Esophagus mucosa (tissue), 1 donor: Measurements from ENCODE around the gene PPM1A. TPM values are rescaled to one million over a fixed set of nuclear protein-coding genes. Genes with fewer than 3 reads are reported as not detected.

Source experiments
- ATAC-seq: fragments of 200-7000 bp; cut with Tn5 transposase; one replicate; pipeline ENCODE4 v1.9.1; 2020
- total RNA-seq: library from RNA; stranded (reverse); gene quantifications from one replicate; pipeline ENCODE4 v1.2.4, GENCODE V29; 2023
- donor health status: DM: yes; HTN: yes; CAD: no.

The PPM1A gene
- total RNA-seq, 1 donor from 2014 or later: 25.8 TPM

DNA sequence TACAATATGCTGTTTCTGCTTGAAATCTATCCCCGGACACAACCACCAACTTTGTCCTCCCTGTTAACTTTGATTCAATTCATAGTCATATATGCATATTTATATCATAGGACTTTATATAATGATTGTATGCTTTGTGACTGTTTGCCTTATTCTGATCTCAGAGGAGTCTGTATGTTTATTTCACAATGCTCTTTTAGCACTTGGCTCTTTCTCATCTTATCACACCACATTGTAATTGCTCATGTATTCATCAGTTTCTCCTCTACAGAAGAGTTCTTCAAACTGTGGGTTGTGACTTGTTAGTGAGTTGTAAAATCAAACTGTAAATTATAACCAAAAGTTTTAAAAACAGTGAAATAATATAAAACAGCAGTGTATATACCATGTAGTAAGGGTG, 21.7 kb upstream of the PPM1A start:
- ATAC-seq: no peak

DNA sequence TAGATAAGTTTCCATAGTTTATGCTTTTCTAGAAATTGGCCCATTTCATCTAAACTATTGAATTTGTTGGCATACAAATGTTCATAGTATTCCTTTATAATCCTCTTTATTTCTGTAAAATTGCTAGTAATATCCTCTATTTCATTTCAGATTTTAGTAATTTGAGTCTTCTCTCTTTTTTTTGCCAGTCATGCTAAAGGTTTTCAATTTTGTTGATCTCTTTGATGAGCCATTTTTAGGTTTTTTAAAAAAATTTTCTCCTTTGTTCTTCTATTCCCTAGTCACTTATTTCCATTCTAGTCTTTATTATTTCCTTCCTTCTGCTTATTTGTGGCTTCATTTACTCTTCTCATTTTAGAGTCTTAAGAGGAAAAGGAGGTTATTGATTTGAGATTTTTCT, 19.4 kb upstream of the PPM1A start:
- no peak for ATAC-seq

DNA sequence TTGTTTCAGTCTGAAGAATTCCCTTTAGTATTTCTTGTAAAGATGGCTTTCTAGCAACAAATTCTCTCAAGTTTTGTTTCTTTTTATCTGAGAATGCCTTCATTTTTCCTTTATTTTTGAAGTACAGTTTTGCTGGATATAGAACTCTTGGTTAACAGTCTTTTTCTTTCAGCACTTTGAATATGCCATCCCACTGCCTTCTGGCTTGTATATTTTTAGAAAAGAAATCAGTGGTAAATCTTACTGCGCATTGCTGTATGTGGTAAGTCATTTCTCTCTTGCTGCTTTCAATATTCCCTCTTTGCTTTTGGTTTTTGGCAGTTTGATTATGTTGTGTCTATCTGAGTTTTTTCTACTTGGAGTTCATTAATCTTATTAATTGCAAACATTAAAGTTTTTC, 16.8 kb upstream of the PPM1A start:
- ATAC-seq: no peak

DNA sequence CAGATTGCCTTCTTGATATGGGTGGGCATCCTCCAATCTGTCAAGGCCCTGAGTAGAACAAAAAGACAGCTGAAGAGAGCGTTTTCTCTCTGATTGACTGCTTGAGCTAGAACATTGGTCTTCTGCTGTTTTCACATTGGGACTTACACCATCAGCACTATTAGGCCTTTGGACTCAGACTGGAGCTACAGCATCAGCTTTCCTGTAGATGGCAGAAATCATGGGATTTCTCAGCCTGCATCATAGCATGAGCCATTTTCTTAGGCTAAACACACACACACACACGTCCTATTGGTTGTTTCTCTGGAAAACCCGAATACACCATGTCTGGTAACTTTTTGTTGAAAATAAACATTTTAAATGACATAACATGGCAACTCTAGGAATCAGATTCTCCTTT, 15.8 kb upstream of the PPM1A start:
- no peak for ATAC-seq

DNA sequence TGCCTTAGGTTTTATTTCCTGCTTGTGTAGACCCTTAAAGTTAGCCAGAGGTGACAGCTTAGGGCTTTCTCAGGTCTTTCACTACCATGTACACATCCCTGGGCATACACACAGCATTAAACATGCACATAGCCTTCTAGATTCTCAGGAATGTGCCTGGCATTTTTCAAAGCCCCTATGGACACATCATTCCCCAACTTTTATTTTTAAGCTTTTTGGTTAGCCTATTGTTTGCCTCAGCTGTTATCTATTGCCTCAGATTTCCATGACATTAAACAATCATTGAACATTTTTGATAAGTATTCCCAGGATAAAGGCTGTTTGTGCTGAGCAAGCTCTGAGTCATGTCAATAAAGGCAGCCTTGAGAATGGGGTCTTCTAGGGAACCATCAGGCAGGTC, 15.1 kb upstream of the PPM1A start:
- no peak for ATAC-seq

DNA sequence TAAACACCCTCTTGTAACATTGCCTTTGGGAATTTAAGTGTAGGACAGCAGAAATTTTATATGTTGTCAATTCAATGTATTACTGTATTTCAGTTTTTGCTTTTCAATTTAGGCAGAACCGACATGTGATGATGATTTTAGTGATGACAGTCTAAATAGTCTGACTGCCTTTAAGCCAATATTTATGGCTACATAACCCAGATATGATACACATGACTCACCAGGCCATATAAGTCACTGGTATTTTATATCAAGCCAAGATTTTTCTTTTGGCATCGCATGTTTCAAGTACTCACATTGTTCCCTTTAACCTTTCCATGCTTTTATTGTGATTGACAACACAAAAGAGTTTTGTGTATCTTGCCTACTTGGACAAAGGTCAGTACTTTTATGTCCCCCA, 13.6 kb upstream of the PPM1A start:
- no peak for ATAC-seq

DNA sequence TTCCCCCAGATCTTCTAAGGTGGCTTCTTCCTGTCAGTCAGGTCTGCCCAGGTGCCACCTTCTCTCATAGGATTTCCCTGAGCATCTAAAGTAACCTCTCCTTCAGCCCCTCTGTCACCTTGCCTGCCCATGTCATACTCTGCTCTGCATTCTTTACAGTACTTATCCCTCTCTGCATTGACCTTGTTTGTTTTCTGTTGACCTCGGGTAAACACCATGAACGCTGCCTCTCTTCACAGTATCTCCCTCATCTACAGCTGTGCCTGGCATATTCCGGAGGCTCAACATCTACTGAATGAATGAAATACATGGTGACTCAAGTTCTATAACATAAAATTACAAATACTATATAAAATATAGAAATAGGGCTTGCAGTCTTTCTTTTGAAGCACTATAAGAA, 10.1 kb upstream of the PPM1A start:
- no peak for ATAC-seq

DNA sequence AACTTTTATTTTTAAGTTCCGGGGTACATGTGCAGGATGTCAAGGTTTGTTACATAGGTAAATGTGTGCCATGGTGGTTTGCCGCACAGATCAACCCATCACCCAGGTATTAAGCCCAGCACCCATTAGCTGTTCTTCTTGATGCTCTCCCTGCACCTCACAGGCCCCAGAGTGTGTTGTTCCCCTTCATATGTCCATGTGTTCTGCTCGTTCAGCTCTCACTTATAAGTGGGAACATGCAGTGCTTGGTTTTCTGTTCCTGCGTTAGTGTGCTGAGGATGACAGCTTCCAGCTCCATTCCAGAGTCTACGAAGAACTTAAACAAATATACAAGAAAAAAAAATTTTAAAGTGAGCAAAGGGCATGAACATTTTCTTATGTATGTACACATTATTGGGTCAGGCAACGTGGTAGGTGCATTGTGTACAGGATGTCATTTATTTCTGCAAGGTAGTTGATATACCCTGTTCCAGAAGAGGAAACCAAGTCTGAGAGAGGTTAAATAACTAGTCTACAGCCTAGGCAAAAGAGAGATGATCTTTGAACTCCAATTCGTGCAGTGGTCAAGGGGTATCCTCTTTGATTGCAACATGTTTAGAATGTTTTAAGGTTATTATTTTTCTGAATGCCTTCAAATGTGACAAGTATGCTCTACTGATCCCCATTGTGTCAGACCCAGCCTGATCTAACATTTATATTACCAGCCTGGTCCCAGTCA, 8.7 kb upstream of the PPM1A start:
- no peak for ATAC-seq

DNA sequence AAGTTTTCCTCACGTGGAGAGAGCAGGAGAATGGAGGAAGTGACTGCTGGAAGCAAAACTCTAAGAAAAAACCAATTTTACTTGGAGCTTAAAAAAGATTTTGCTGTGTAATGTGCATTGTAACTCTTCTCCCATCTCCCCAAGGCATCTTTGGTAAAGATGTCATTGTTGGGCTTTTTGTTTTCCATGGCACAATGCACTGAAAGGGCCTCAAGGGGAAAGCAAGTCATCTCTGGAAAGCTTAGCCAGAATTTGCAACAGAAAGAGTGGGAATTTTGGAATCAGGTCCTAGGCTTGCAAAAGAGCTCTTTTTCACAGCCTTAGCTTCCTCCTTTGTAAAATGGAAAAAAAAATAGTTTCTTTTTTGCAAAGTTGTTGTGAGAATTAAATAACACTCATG, 7.9 kb upstream of the PPM1A start:
- no peak for ATAC-seq

DNA sequence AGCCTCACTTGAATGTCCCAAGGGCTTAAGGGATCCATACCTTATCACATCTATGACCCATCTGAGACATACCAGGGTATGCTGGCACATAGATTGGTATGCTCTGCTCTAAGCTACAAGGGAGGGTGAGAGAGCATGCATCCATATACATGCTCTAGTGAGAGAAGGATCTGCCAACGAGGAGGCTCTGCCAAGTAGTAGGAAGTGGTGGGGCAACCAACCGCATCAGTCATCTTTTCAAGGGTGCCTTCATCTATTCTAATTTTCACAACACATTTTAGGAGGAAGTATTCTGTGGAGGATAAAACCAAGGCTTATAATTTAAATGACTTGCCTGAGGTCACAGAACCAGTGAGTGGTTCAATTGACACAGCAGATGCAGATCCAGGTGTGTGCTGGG, 6.6 kb upstream of the PPM1A start:
- ATAC-seq: peak; percentile 8

DNA sequence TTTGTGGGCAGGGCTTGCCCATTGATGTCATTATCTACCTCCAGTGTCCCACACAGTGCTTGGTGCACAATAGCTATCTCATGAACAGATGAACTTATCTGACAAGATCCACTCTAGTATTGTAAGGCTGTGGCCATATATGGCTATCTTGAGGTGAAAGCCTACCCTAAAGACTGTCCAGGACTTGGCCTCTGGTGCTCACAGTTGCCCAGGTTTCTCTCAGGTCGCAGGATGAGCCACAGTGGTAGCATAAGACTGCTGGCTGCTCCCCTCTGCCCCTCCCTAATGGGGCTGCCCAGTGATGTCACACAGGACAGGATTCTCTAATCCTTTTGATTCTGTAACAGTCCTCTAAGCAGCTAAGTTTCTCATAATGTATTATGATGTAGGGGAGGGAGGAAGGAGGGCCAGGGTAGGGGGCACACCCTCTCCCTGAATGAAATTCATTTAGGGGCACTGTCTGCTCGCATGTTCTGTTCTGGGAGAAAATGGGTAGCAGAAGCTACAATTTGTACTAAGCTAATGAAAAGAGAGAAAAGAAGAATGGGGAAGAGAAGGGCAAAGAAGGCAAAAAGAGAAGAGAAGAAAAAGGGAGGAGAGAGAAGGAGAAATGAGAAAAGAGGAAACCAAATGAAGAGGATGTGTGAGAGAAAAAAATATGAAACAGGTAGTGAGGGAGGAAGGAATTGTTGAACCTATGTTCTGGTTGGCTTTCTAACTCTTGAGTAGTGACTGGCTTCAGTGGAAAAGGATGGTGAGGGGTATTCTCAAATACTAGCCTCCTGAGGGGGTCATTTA, 3.4 kb upstream of the PPM1A start:
- ATAC-seq: no peak

DNA sequence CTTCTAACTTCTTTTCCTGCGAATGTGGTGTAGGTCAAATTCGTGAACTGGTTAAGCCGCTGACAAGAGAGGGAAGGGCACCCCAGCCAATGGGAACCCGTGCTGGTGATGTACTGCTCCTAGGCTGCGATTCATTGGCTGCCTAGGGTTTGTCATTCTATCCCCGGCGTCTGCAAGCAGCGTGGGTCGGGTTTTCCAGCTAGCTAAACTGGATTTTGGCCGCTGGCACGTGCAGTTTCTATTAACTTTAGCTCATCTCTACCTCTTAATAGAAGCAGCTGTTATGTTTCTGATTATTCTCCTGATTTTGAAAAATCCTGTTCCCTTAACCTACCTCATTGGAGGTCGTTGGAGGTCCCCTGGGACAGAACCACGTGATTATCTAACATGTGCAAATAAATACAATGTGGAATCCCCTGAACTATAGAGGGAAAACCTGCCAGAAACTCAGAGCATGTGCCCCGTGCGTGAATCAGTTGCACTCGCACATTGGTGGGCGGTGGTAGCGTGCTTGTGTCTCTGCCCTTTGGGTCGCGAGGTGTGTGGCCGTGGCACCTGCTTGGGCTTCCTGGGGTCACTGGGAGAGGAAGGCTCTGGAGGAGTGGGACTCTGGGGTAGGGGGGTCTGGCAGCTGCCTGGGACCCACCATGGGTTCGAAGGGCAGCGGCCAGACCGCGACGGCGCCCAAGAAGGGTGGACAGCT, 876 bp upstream of the PPM1A start:
- ATAC-seq: peak; percentile 89

DNA sequence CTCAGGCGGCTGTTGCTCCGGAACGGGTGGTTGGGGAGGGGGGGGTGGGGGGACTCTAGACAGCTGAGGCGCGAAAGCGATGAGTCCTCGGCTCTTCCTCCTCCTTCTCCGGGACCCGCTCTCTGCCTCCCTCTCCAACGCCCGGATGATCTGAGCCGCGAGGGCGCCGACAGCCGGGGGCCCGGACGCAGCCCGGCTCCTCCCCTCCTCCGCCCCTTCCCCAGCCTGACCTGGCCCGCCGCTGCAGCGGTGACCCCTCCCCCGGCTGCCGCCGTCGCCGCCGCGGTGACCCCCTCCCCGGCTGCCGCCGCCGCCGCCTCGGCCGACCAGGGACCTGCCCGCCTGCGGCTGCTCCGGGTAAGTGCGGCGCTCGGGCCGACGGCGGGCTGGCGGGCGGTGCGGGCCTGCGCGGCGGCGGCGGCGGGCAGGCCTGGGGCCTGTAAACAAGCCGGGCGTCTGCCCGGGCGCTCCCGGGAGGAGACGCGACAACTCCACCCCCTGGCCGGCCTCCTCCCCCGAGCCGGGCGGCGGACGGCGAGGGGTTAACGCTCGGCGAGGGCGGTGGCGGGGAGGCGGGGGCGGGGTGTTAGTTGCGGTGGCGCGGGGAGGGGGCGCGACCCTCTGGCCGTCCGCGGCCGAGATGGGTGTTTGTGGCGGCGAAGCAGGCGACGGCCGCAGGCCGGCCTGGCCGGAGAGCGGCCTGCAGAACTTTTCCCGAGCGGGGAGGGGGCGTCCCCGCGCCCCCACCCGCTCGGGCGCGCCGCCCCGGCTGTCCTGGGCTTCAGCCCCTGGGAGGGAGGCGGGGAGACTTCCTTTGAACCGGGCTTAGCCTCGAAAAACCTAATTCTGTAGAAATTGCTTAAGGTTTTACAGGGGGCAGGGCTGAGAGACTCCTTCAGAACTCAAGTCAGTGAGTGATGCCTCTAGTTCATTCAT, 568 bp downstream of the PPM1A start:
- peak; percentile 54 for ATAC-seq

DNA sequence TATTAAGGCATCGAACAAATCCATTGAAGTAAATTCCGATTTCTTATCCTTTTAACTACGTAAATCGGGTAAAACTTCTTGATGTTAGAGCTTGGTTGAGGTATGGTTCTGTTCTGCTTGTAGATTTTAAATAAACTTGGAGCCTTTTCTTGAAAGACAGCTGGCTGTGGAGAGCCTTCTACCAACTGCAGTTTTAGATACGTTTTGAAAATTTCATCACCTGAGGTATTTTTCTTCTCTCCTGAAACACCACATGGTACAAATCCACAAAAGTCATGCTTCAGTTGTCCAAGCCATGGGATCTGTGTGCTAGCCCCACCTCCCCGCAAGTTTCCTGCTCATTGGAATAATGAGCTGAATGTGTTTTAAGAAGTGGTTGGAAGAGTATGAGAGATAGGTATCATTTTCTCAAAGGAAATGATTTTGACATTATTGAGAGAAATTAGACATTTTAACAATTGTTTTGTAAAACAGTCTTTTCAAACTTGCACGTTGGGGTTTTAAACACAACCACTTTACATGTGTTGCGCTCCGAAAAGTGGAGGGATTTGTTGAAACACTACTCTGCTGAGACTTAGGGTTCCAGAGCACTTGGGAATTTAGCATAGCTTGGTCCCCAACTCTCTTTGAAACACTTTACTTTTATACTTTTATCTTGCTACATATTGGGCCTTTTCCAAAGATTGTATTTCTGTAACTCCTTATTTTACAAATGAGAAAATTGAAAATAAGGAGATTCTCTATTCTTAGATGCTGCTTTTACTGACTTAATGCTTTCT, 1.4 kb downstream of the PPM1A start:
- no peak for ATAC-seq

DNA sequence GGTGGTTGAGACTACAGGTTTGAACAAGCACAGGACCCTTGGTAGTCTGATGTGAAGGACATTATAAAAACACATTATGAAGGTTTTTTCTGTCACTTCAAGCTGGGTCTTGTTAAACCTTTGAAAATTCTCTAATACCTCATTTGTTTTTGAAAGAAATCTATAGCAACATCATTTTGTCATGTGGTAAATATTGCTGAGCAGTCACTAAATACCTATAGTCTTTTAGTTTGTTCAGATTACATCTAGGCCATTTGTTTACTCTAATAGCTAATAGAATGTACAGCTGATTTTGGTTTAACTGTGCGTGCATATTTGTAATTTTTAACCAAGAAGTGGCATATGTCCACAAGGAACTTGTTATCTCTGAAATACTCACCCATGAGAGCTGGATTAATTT, 2.9 kb downstream of the PPM1A start:
- ATAC-seq: no peak

DNA sequence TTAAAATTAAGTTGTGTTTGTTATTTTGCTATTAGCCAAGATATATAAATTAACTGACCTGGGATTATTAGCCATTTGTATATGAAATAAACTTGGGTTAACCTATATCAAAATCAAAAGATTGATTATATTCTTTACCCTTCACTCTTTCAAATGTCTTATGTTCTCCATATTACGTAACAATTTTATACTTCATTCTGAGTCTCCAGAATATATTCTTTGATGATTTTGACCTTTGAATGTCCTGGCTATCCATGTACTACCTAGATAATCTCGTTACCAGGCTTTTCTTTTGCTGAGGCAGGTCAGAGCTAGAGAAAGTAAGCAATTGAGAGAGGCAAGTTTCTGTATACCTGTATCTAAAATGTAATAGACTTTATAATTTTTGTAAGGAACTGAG, 3.6 kb downstream of the PPM1A start:
- ATAC-seq: no peak

DNA sequence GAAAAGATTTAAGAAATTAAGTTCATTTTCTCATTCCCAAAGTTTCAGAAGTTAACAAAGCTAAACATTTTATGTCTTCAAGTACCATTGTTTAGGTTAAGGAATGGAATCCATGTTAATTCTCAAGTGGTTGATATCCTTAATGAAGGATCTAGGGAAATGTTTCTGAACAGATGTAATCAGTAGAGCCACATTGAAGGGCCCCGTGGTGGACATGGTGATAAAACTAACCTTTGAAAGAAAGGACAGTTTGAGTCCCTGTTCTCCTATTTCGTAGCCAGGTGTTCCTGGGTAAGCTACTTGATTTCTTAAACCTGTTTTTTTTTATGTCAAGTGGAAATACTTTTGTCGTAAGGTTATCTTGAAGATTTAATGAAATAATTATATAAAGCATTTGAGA, 4.6 kb downstream of the PPM1A start:
- no peak for ATAC-seq

DNA sequence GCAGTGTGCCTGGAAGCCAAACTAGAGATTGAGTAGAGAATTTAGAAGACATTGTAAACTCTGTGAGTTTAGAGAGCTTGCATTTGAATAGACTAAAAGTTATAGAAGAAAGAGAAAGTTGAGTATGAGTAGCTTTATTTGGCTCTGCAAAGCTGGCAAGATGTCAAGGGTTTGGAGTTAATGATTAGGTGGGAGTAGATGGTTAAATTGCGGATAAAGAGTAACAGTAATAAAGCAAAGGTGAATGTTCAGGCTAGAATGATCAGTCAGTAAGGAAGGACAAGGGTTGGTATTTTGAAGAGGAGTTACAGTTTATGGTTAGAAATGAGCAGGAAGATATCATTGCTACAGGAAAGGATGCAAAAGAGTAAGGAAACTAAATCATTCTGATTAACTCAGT, 5.2 kb downstream of the PPM1A start:
- ATAC-seq: no peak

DNA sequence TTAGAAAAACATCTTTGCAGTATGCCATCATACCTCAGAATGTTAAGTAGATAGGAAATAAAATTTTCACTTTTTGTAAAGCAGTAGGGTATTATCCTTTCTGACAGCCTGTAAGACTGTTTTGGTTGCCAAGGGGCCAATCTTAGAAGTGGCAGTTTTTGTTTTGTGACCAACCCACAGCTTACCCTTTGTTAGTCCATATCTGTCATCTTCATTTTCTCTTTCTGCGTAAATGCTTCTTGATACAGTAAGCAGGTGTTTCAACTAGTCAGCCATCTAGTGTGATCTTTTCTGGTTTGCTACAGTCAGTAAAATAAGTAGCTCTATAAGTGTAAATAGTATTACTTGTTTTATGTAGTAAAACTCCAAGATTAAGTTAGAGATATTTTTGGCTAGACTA, 8.8 kb downstream of the PPM1A start:
- ATAC-seq: no peak

DNA sequence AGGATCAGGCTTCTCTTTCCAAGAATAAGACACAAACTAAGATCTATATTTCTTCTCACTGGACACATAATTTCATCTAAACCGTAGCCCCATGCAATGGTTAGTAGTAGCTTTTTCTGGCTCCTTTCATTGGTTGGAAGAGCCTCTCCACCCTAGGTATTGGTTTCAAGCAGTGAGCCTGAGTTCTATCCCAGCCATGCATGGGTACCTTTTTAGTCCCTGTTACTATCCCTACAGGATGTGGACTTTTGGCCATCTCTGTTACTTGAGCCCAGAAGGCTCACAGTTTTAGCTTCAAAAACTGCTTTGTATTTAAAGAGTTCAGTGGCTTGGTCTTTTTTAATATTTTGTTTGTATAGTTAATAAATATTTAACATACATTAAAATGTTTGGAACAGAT, 16.1 kb downstream of the PPM1A start:
- no peak for ATAC-seq

DNA sequence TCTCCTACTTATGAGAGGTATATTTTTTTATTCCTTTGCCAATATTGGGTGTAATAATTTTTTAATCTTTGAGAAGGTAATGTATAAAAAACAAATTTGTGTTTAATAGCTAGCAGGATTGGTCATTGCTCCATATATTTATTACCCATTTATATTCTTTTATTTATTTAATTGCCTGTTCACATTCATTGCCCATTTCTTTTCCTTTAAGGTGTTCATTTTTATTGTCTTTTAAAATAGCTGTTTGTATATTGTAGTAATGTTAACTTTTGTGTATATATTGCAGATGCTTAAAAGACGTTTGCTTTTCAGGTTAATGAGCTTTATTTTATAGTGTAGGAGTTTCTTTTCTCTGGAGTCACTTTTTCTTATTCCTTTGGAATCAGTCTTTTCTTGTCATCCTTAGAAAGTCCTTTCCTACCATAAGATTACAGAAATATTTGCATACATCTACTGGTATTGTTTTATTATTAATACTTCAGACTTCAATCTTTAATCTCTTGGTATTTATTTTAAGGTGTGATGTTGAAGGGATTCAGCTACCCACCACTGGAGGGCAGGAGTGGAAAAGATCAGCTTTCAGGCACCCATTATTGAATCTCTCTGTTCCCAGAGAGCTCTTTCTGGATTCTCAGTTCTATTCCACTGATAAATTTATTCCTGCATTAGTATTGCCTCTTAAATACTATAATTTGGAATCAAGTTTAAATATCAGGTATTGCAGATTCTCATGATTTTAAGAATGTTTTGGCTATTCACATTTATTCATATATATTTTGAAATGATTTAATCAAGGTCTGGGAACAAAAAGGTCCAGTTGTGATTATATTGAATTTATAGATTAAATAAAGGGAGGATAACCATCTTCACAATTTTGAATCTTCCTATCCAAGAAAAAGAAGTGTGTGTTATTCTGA, 17.3 kb downstream of the PPM1A start:
- ATAC-seq: no peak
